Measurements from ENCODE around the gene ZNF628. TPM values are rescaled to one million over a fixed set of nuclear protein-coding genes. Genes with fewer than 3 reads are reported as not detected.

The ZNF628 gene
- polyA plus RNA-seq, result under 1 TPM; 0.14 to 0.72 (median 0.21) TPM

DNA sequence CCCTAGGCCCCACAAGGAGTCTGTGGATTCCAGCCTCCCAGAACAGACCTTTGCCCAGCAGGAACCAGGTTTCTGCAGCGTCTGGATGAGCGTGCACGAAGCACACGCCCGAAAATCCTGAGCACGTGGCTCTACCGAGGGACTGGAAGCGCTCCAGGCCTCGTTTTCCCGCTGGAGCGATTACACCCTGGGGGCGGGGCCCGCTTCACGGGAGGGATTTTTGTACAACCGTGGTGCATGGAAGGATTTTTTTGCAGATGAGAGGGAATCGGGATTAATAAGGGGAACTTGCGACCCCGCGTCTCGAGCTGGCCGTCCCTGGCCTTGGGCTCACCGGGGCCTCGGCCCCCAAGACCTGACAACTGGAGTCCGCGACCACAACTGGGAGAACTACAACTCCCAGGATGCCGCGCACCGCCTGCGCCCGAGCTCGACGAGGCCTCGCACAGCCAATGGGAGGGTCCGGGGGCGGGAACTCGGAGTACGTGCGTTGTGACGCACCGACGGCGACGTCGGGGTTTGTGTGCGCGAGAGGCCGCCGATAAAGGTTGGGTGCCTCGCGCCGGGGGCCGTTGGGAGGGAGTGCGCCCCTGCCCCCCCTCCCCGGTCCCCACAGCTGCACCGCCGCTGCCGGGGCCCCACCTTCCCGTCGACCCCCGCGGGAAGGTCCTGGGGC is at the start of gene ZNF628:
TSS of gene ZNF628 (plus strand) at position 518 of the 676 bp plus-strand sequence. CDS start 3,294 bp downstream, outside the sequence.
- peaks cover 2 to 12% (median 8%) of the 10 kb centered on the region in 3 donors for H3K27me3 Mint-ChIP-seq (ENCODE audit: low read depth in 3 of 3)
- peak within 1 kb of the TSS; percentile 86 to 92 (median 89) for H3K4me3 Mint-ChIP-seq
- H3K27ac Mint-ChIP-seq, result peak within 1 kb of the TSS; percentile 88 to 95 (median 92)
- H3K36me3 Mint-ChIP-seq, result peaks cover 0 to 4% (median 0%) of the 10 kb centered on the region in 3 donors
- DNase-seq, result peak; percentile 95 to 97 (median 97)
- H3K4me1 Mint-ChIP-seq, result peaks cover 36 to 38% of the 10 kb centered on the region in 2 donors
- no peaks in the 10 kb centered on the region for H3K9me3 Mint-ChIP-seq

DNA sequence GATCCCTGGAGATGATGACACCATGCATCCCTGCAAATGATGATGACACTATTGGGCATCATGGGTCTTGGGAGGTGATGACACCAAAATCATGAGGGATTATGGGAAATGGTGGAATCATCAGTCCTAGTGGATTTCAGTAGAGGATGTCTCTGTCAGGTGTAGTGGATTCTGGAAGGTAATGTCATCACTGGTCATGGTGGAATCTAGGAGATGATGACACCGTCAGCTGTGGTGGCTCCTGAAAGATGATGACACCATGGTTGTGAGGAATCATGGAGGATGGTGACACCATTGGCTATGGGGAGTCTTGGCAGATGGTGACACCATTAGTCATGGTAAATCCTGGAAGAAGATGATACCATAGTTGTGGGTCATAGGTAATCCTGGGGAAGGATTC is 45.2 kb upstream of the ZNF628 start:
- H3K36me3 Mint-ChIP-seq, result no peaks in the 10 kb centered on the region
- DNase-seq, result no peak
- H3K4me1 Mint-ChIP-seq, result no peaks in the 10 kb centered on the region
- H3K27ac Mint-ChIP-seq, result no peak overlapping the region
- H3K9me3 Mint-ChIP-seq, result peaks cover 0 to 2% (median 0%) of the 10 kb centered on the region in 6 donors
- no peak overlapping the region for H3K4me3 Mint-ChIP-seq
- peaks cover 7 to 17% (median 10%) of the 10 kb centered on the region in 3 donors for H3K27me3 Mint-ChIP-seq (ENCODE audit: low read depth in 3 of 3)

DNA sequence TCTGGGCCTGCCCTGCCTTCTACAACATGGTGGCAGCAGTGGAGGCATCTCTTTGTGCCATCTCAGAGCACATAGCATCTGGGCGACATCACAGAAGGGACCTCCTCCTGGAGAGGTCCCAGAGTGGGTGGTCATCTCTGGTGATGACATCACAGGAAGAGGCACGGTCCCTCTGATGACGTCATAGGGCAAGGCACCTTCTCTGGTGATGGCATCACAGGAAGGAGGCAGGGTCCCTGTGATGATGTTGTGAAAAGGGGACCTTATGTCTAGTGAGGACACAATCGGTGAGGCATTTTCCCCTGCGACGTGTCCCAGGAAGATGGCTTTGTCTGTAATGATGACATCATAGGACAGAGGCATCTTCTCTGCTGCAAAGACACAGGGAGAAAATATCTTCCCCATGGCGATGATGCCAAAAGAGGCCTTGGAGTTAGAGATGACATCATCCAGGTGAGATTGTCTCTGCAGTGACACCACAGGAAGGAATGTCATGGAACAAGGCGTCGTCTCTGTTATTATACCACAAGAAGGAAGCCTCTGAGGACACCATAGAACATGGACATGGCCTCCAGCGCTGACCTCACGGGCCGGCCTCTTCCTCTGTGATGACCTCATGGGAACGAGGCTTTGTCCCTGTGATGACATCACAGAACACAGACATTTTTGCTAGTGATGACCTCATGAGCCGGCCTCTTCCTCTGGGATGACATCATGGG is 44.0 kb upstream of the ZNF628 start:
- Mint-ChIP-seq H3K9me3 (peaks cover 0 to 2% (median 0%) of the 10 kb centered on the region in 6 donors), H3K36me3 (no peaks in the 10 kb centered on the region), H3K27ac (no peak overlapping the region), H3K4me3 (no peak overlapping the region), H3K27me3 (ENCODE audit: low read depth in 3 of 3) (peaks cover 7 to 24% (median 14%) of the 10 kb centered on the region in 3 donors), H3K4me1 (no peaks in the 10 kb centered on the region)
- no peak for DNase-seq

DNA sequence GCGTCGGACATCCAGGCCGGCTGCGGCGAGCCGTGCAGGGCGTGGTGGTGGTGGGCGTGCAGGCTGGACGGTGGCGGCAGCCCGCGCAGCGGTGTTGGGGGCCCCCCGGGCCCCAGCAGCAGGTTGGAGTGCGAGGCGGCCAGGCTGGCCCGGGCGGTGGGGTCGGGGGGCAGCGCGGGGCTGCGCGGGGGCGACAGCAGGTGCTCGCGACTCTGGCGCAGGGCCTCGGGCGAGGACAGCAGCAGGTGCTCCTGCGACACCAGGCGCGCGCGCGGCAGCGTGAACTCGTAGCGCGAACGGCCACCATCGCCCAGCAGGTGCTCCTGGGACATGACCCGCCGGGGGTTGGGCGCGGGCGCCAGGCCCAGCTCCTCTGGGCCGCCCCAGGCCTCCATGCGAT is 43.1 kb upstream of the ZNF628 start:
- Mint-ChIP-seq H3K27me3 (ENCODE audit: low read depth in 3 of 3) (peaks cover 7 to 24% (median 14%) of the 10 kb centered on the region in 3 donors), H3K36me3 (no peaks in the 10 kb centered on the region), H3K9me3 (peaks cover 0 to 2% (median 0%) of the 10 kb centered on the region in 6 donors), H3K4me1 (no peaks in the 10 kb centered on the region), H3K4me3 (no peak overlapping the region), H3K27ac (no peak overlapping the region)
- DNase-seq, result no peak

DNA sequence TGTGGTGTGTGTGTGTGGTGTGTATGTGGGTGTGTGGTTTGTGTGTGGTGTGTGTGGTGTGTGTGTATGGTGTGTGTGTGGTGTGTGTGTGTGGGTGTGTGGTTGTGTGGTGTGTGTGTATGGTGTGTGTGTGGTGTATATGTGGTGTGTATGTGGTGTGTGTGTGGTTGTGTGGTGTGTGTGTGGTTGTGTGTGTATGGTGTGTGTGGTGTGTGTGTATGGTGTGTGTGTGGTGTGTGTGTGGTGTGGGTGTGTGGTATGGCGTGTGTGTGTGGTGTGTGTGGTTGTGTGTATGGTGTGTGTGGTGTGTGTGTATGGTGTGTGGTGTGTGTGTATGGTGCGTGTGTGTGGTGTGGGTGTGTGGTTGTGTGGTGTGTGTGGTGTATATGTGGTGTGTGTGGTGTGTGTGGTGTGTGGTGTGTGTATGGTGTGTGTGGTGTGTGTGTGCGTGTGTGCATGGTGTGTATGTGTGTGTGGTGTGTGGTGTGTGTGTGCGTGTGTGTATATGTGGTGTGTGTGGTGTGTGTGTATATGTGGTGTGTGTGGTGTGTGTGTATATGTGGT is 42.0 kb upstream of the ZNF628 start:
- H3K36me3 Mint-ChIP-seq, result no peaks in the 10 kb centered on the region
- peaks cover 7 to 25% (median 24%) of the 10 kb centered on the region in 3 donors for H3K27me3 Mint-ChIP-seq (ENCODE audit: low read depth in 3 of 3)
- H3K9me3 Mint-ChIP-seq, result peaks cover 0 to 2% (median 0%) of the 10 kb centered on the region in 6 donors
- H3K4me1 Mint-ChIP-seq, result no peaks in the 10 kb centered on the region
- no peak overlapping the region for H3K27ac Mint-ChIP-seq
- no peak overlapping the region for H3K4me3 Mint-ChIP-seq
- DNase-seq, result no peak

DNA sequence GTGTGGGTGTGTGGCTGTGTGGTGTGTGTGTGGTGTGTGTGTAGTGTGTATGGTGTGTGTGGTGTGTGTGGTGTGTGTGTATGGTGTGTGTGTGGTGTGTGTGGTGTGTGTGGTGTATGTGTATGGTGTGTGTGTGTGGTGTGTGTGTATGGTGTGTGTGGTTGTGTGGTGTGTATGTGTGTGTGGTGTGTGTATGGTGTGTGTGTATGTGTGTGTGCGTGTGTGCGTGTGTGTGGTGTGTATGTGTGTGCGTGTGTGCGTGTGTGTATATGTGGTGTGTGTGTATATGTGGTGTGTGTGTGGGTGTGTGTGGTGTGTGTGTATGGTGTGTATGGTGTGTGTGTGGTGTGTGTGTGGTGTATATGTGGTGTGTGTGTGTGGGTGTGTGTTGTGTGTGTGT is 41.4 kb upstream of the ZNF628 start:
- no peak for DNase-seq
- H3K27ac Mint-ChIP-seq, result no peak overlapping the region
- H3K4me1 Mint-ChIP-seq, result peaks cover 2 to 3% of the 10 kb centered on the region in 2 donors
- H3K4me3 Mint-ChIP-seq, result no peak overlapping the region
- H3K9me3 Mint-ChIP-seq, result peaks cover 0 to 2% (median 0%) of the 10 kb centered on the region in 6 donors
- H3K27me3 Mint-ChIP-seq (ENCODE audit: low read depth in 3 of 3), result peaks cover 12 to 25% (median 24%) of the 10 kb centered on the region in 3 donors
- H3K36me3 Mint-ChIP-seq, result no peaks in the 10 kb centered on the region

DNA sequence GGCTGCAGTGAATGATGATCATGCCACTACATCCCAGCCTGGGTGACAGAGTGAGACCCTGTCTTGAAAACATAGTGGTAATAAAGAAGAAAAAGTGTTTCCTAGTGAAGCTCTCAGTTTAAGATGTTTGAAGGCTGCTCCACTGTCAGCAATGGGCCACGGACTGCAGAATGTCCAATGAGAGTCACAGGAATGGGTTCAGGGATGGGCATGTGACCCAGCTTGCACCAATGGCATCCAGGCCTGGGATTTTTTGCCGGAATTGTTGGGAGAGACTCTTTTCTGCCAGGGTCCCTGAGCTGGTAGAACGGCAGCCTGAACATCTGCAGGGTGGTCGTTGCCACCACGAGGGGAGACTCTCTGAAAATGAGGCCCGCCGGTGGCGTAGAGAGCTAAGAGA is 39.6 kb upstream of the ZNF628 start:
- H3K27ac Mint-ChIP-seq, result no peak overlapping the region
- H3K36me3 Mint-ChIP-seq, result peaks cover 0 to 4% (median 0%) of the 10 kb centered on the region in 3 donors
- peaks cover 21 to 35% (median 24%) of the 10 kb centered on the region in 3 donors for H3K27me3 Mint-ChIP-seq (ENCODE audit: low read depth in 3 of 3)
- DNase-seq, result no peak
- H3K4me1 Mint-ChIP-seq, result peaks cover 15 to 18% of the 10 kb centered on the region in 2 donors
- no peaks in the 10 kb centered on the region for H3K9me3 Mint-ChIP-seq
- no peak overlapping the region for H3K4me3 Mint-ChIP-seq

DNA sequence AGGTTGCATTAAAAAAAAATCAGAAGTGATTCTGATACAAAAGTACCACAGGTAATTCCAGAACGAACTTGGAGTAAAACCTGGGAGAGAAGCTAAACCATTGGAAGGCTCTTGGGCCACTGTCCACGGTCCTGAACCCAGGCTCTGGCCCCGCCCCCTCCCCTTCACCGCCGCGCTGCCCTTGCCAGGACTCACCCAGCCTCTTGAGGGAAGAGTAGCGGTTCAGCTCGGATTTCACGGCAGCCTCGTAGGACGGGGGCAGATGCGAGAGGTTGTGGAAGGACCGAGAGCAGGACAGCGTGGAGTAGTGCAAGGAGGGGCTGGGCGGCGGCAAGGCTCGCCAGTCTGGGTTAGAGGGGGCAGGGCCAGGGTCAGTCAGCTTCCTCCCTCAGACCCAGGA is 39.0 kb upstream of the ZNF628 start:
- no peak for DNase-seq
- Mint-ChIP-seq H3K4me3 (no peak overlapping the region), H3K36me3 (peaks cover 0 to 4% (median 0%) of the 10 kb centered on the region in 3 donors), H3K9me3 (no peaks in the 10 kb centered on the region), H3K4me1 (peaks cover 15 to 18% of the 10 kb centered on the region in 2 donors), H3K27ac (no peak overlapping the region), H3K27me3 (ENCODE audit: low read depth in 3 of 3) (peaks cover 20 to 35% (median 21%) of the 10 kb centered on the region in 3 donors)

DNA sequence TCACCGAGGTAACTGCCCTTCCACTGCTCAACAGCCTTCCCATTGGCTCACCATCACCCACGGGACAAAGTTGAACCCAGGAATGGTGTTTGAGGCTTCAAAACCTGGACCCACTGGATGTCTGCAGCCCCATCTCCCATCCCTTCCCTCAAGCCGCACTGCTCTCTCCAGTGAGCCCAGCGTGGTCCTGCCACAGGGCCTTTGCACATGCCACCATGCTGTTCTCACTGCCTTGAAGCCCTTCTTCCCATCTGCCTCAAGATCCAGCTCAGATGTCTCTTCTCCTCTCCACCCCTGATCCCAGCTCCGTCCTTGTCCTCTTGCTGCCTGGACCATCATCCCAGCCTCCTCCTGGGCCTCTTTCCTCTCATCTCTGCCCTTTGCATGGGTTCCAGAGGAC is 37.4 kb upstream of the ZNF628 start:
- peaks cover 16 to 18% of the 10 kb centered on the region in 2 donors for H3K4me1 Mint-ChIP-seq
- peaks cover 25 to 46% (median 27%) of the 10 kb centered on the region in 3 donors for H3K27me3 Mint-ChIP-seq (ENCODE audit: low read depth in 3 of 3)
- no peak for DNase-seq
- peak overlapping the region in 1 of 5 donors; percentile 12 for H3K4me3 Mint-ChIP-seq
- peaks cover 0 to 4% (median 0%) of the 10 kb centered on the region in 3 donors for H3K36me3 Mint-ChIP-seq
- H3K9me3 Mint-ChIP-seq, result no peaks in the 10 kb centered on the region
- no peak overlapping the region for H3K27ac Mint-ChIP-seq

DNA sequence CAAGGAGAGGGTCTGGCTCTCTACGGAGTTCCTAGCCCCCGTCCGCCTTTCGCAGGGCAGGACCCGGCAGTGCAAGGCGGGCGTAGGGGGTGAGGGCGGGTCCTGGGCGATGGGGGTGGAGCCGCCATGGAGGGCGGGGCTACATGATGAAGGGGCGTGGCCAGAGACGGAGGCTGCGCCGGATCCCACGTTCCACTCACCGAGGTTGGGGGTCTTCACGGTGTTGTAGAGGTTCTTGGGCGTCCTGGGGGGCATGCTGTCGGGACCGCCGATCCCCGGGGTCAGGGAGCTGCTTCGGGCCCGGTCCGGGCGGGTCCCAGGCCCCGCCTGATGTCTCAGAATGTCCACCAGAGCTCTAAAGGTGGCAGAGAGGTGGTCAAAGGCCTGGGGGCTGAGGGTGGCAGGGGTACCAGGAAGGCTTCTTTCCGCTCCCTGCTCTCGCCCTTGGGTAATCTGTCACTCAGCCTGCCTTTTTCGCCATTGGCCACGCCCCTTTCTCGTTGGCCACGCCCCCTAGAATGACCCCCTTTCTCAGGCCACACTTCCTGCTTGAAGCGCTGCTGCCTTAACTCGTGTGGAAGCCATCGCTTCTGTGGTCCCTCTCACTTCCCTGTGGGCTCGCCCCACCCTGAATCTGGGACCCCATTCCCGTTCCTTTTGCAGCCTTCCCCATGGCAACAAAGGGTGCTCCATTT is 35.9 kb upstream of the ZNF628 start:
- Mint-ChIP-seq H3K4me1 (peaks cover 16 to 18% of the 10 kb centered on the region in 2 donors), H3K27me3 (ENCODE audit: low read depth in 3 of 3) (peaks cover 29 to 52% (median 33%) of the 10 kb centered on the region in 3 donors), H3K4me3 (peak overlapping the region; percentile 15 to 66 (median 51)), H3K9me3 (peaks cover 0 to 2% (median 0%) of the 10 kb centered on the region in 6 donors), H3K36me3 (peaks cover 0 to 4% (median 3%) of the 10 kb centered on the region in 3 donors), H3K27ac (peak overlapping the region in 1 of 6 donors; percentile 28)
- peak in 1 of 3 donors; percentile 17 for DNase-seq

DNA sequence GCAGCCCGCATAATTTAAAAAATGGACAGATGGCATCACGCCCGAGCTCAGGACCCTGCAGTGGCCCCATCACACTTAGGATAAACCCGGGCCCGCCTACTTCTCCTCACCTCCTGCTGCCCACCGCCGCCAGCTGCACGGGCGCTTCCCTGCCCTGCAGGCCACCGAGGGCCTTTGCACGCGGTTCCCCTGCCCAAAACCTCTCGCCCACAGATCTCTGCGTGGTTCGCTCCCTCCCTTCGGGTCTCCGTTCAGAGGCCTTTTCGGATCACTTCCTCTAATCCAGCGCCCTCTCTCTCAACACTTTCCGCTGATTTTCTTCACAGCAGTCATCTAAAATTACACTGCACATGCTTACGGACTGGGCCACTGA is 35.1 kb upstream of the ZNF628 start:
- peaks cover 0 to 2% (median 0%) of the 10 kb centered on the region in 6 donors for H3K9me3 Mint-ChIP-seq
- peaks cover 29 to 55% (median 33%) of the 10 kb centered on the region in 3 donors for H3K27me3 Mint-ChIP-seq (ENCODE audit: low read depth in 3 of 3)
- peak overlapping the region; percentile 16 to 66 (median 51) for H3K4me3 Mint-ChIP-seq
- DNase-seq, result no peak
- peak overlapping the region in 2 of 6 donors; percentile 25 to 33 for H3K27ac Mint-ChIP-seq
- H3K36me3 Mint-ChIP-seq, result peaks cover 0 to 4% (median 3%) of the 10 kb centered on the region in 3 donors
- H3K4me1 Mint-ChIP-seq, result peaks cover 16 to 18% of the 10 kb centered on the region in 2 donors

DNA sequence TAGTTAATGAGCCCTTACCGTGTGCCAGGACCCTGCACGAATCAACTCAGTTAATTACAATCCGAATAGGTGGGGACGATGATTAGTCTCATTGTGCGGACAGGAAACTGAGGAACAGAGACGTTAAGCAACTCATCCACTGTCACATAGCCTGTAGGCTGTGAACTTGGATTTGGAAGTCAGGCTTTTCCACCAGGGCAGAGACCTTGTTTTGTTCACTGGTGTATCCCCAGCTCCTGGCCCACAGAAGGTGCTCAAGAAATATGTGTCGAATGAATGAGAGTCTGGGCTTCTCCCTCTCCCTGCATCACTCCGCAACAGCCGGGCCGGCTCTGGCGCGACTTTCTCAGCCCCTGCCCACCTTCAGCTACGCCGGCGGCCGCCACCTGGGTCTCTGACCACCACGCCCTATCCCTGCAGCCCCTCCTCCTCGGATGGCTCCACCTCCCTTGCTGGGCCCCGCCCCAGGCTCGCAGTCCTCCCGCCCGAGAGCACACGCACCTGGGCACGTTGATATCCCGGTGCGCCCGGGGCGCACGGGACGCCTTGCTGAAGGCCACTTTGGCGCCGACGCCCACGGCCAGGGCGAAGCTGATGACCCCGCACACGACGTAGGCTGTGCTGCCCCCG is 34.6 kb upstream of the ZNF628 start:
- Mint-ChIP-seq H3K36me3 (peaks cover 0 to 4% (median 3%) of the 10 kb centered on the region in 3 donors), H3K27ac (peak overlapping the region in 1 of 6 donors; percentile 25), H3K4me1 (peaks cover 16 to 18% of the 10 kb centered on the region in 2 donors)

More for the DNA sequence above, 34.6 kb upstream of the ZNF628 start:
- DNase-seq, result no peak
- H3K27me3 Mint-ChIP-seq (ENCODE audit: low read depth in 3 of 3), result peaks cover 26 to 55% (median 33%) of the 10 kb centered on the region in 3 donors
- peaks cover 0 to 2% (median 0%) of the 10 kb centered on the region in 6 donors for H3K9me3 Mint-ChIP-seq
- H3K4me3 Mint-ChIP-seq, result peak overlapping the region; percentile 5 to 54 (median 29)

All from immature natural killer cell (primary cell).